ENCODE measurements around the gene XPO6. TPM values are rescaled to one million over a fixed set of nuclear protein-coding genes. Genes with fewer than 3 reads are reported as not detected.

Gene XPO6
- total RNA-seq, 1 donor = 105 TPM

- H3K4me3 ChIP-seq (ENCODE audit: low read depth, low read length) = no peak overlapping the region
- DNase-seq (ENCODE audit: low read depth) = no peak
- no peak for TF ChIP-seq CTCF (IDR thresholded peaks at IDR 0.05; ENCODE audit: insufficient read depth, low read depth, low read length)
Observed at GRCh38 chr16:28069971-28070794, 141.6 kb downstream of the XPO6 start.

- TF ChIP-seq CTCF (IDR thresholded peaks at IDR 0.05; ENCODE audit: insufficient read depth, low read depth, low read length) = no peak
- DNase-seq (ENCODE audit: low read depth) = no peak
- no peak overlapping the region for H3K4me3 ChIP-seq (ENCODE audit: low read depth, low read length)
Observed at GRCh38 chr16:28068976-28069375, 142.8 kb downstream of the XPO6 start.

- no peak overlapping the region for H3K4me3 ChIP-seq (ENCODE audit: low read depth, low read length)
- peak; percentile 8 for DNase-seq (ENCODE audit: low read depth)
- TF ChIP-seq CTCF (IDR thresholded peaks at IDR 0.05; ENCODE audit: insufficient read depth, low read depth, low read length) = no peak
Observed at GRCh38 chr16:28067604-28068379, 144.0 kb downstream of the XPO6 start.

- H3K4me3 ChIP-seq (ENCODE audit: low read depth, low read length) = no peak overlapping the region
- TF ChIP-seq CTCF (IDR thresholded peaks at IDR 0.05; ENCODE audit: insufficient read depth, low read depth, low read length) = no peak
- DNase-seq (ENCODE audit: low read depth) = no peak
Observed at GRCh38 chr16:28064706-28065249, 147.0 kb downstream of the XPO6 start.

GRCh38 chr16:28064150-28064549 is 147.6 kb downstream of the XPO6 start:
- H3K4me3 ChIP-seq (ENCODE audit: low read depth, low read length) = no peak overlapping the region
- no peak for TF ChIP-seq CTCF (IDR thresholded peaks at IDR 0.05; ENCODE audit: insufficient read depth, low read depth, low read length)
- no peak for DNase-seq (ENCODE audit: low read depth)

GRCh38 chr16:28063591-28064061 is 148.1 kb downstream of the XPO6 start, which contains the start of gene GSG1L:
TSS of gene GSG1L (minus strand) at chr16:28063714. CDS start at chr16:28063424, 290 bp downstream.
- H3K4me3 ChIP-seq (ENCODE audit: low read depth, low read length) = no peak within 1 kb of the TSS
- TF ChIP-seq CTCF (IDR thresholded peaks at IDR 0.05; ENCODE audit: insufficient read depth, low read depth, low read length) = no peak
- no peak for DNase-seq (ENCODE audit: low read depth)

Measured in fibroblast of villous mesenchyme (primary cell).